Suprapubic skin (tissue), 4 donors: ENCODE measurements around the gene IL1RAPL2. TPM values are rescaled to one million over a fixed set of nuclear protein-coding genes. Genes with fewer than 3 reads are reported as not detected.
"Not testable (repeated sequence)": the region's sequence is repeated elsewhere in the genome, so short reads cannot be mapped to it uniquely, and the experiment has no call there.

ENCODE experiments used
- DNase-seq, 2 donors: peaks; one replicate each; pipeline ENCODE4 v3.0.0-alpha.2; 2019; ENCODE audit warnings: low spot score in 2 of 2
- H3K27ac ChIP-seq: fragments of 200-600 bp; sonication (generic); one replicate; pipeline ENCODE4 v1.5.1; 2019
- H3K27me3 ChIP-seq: fragments of 200-600 bp; sonication (generic); one replicate; pipeline ENCODE4 v1.5.1; 2019
- H3K36me3 ChIP-seq: fragments of 200-600 bp; sonication (generic); one replicate; pipeline ENCODE4 v1.5.1; 2019
- H3K4me1 ChIP-seq: fragments of 200-600 bp; sonication (generic); one replicate; pipeline ENCODE4 v1.5.1; 2019
- H3K4me3 ChIP-seq: fragments of 200-600 bp; sonication (generic); one replicate; pipeline ENCODE4 v1.5.1; 2019; ENCODE audit warnings: mild to moderate bottlenecking
- H3K9me3 ChIP-seq: fragments of 200-600 bp; sonication (generic); one replicate; pipeline ENCODE4 v1.5.1; 2019
- CTCF ChIP-seq, 2 donors: fragments of 200-600 bp in 1 of 2; fragments of 450-650 bp in 1 of 2; sonication (generic) in 1 of 2; IDR thresholded peaks; one replicate each; pipeline ENCODE4 v1.5.1; 2016 to 2019; ENCODE audit warnings: antibody characterized with exemption in 2 of 2, mild to moderate bottlenecking in 1 of 2, moderate library complexity in 1 of 2
- EP300 ChIP-seq: sonication (generic); formaldehyde crosslinking; IDR thresholded peaks from one replicate; pipeline ENCODE4 v1.6.1; 2017; ENCODE audit warnings: antibody characterized with exemption
- POLR2A ChIP-seq, 2 donors: fragments of 450-650 bp; IDR thresholded peaks; one replicate each; pipeline ENCODE4 v1.6.1; 2017; ENCODE audit warnings: antibody characterized with exemption in 2 of 2, mild to moderate bottlenecking in 2 of 2, moderate library complexity in 2 of 2
- POLR2AphosphoS5 ChIP-seq, 3 donors: sonication (generic); formaldehyde crosslinking; IDR thresholded peaks; one replicate each; pipeline ENCODE4 v1.6.1; 2017; ENCODE audit warnings: antibody characterized with exemption in 3 of 3
- WGBS: methylation state at CpG from one replicate; pipeline ENCODE4 v1.1.5; 2018; 5-methylcytosine and 5-hydroxymethylcytosine counted together
- total RNA-seq, 4 donors: library from RNA; depleted of rRNA; stranded (reverse); fragments of >200 nt; gene quantifications; one replicate each; pipeline ENCODE4 v1.1.0, GENCODE V29; 2016

IL1RAPL2 gene
- total RNA-seq, 4 donors from 2014 or later, result 0.21 to 0.42 (median 0.25) TPM; not detected in 1

- Histone ChIP-seq H3K27ac (no peak overlapping the region), H3K4me1 (no peaks in the 10 kb centered on the region), H3K36me3 (no peaks in the 10 kb centered on the region), H3K27me3 (no peaks in the 10 kb centered on the region), H3K4me3 (no peak overlapping the region), H3K9me3 (no peaks in the 10 kb centered on the region)
- TF ChIP-seq CTCF (IDR thresholded peaks at IDR 0.05) (no peak), POLR2AphosphoS5 (IDR thresholded peaks at IDR 0.05) (no peak), EP300 (no peak), POLR2A (IDR thresholded peaks at IDR 0.05) (no peak)
- 74% methylated on average over 2 of the region's 2 CpGs for WGBS
- no peak for DNase-seq
Observed at GRCh38 chrX:105650986-105651385, 1085.0 kb downstream of the IL1RAPL2 start.

- WGBS, result 85% methylated on average over 2 of the region's 2 CpGs
- no peak for DNase-seq
Observed at GRCh38 chrX:105653891-105654290, 1087.9 kb downstream of the IL1RAPL2 start.

GRCh38 chrX:105658136-105658535 lies 1092.1 kb downstream of the IL1RAPL2 start:
- DNase-seq, result no peak
- WGBS, result 78% methylated on average over 2 of the region's 2 CpGs
- Histone ChIP-seq H3K4me1 (no peaks in the 10 kb centered on the region), H3K27me3 (no peaks in the 10 kb centered on the region), H3K4me3 (no peak overlapping the region), H3K27ac (no peak overlapping the region), H3K36me3 (no peaks in the 10 kb centered on the region), H3K9me3 (no peaks in the 10 kb centered on the region)
- no peak for TF ChIP-seq CTCF (IDR thresholded peaks at IDR 0.05)
- TF ChIP-seq EP300, result no peak
- TF ChIP-seq POLR2AphosphoS5 (IDR thresholded peaks at IDR 0.05), result no peak
- TF ChIP-seq POLR2A (IDR thresholded peaks at IDR 0.05), result no peak

More at GRCh38 chrX:105653891-105654290, 1087.9 kb downstream of the IL1RAPL2 start:
- no peaks in the 10 kb centered on the region for H3K4me1 ChIP-seq
- no peaks in the 10 kb centered on the region for H3K9me3 ChIP-seq
- H3K27me3 ChIP-seq, result no peaks in the 10 kb centered on the region
- H3K4me3 ChIP-seq, result no peak overlapping the region
- no peak overlapping the region for H3K27ac ChIP-seq
- TF ChIP-seq EP300 (no peak), CTCF (IDR thresholded peaks at IDR 0.05) (no peak), POLR2A (IDR thresholded peaks at IDR 0.05) (no peak), POLR2AphosphoS5 (IDR thresholded peaks at IDR 0.05) (no peak)
- H3K36me3 ChIP-seq, result no peaks in the 10 kb centered on the region

- DNase-seq, result no peak
- WGBS, result 86% methylated on average over 2 of the region's 2 CpGs
- no peaks in the 10 kb centered on the region for H3K36me3 ChIP-seq
- H3K4me1 ChIP-seq, result no peaks in the 10 kb centered on the region
- H3K27ac ChIP-seq, result no peak overlapping the region
- TF ChIP-seq EP300, result no peak
- TF ChIP-seq CTCF (IDR thresholded peaks at IDR 0.05), result no peak
- TF ChIP-seq POLR2AphosphoS5 (IDR thresholded peaks at IDR 0.05), result no peak
- TF ChIP-seq POLR2A (IDR thresholded peaks at IDR 0.05), result no peak
- H3K4me3 ChIP-seq, result no peak overlapping the region
- no peaks in the 10 kb centered on the region for H3K9me3 ChIP-seq
- no peaks in the 10 kb centered on the region for H3K27me3 ChIP-seq
Observed at GRCh38 chrX:105662248-105662647, 1096.2 kb downstream of the IL1RAPL2 start.

GRCh38 chrX:105664243-105664642 lies 1098.2 kb downstream of the IL1RAPL2 start:
- Histone ChIP-seq H3K4me1 (no peaks in the 10 kb centered on the region), H3K27me3 (no peaks in the 10 kb centered on the region), H3K4me3 (no peak overlapping the region), H3K36me3 (no peaks in the 10 kb centered on the region), H3K27ac (no peak overlapping the region), H3K9me3 (no peaks in the 10 kb centered on the region)
- 62% methylated on average over 2 of the region's 2 CpGs for WGBS
- TF ChIP-seq POLR2AphosphoS5 (IDR thresholded peaks at IDR 0.05) (no peak), POLR2A (IDR thresholded peaks at IDR 0.05) (no peak), EP300 (no peak), CTCF (IDR thresholded peaks at IDR 0.05) (no peak)
- no peak for DNase-seq

GRCh38 chrX:105684288-105684687 lies 1118.3 kb downstream of the IL1RAPL2 start:
- WGBS, result 94% methylated on average over 4 of the region's 7 CpGs
- DNase-seq, result not testable (repeated sequence)

More at GRCh38 chrX:105684288-105684687, 1118.3 kb downstream of the IL1RAPL2 start:
- H3K4me3 ChIP-seq, H3K9me3 ChIP-seq, H3K36me3 ChIP-seq, H3K27ac ChIP-seq, H3K27me3 ChIP-seq, H3K4me1 ChIP-seq: not testable (repeated sequence)
